Motor neuron (in vitro differentiated cells): Measurements from ENCODE around the gene AFAP1L2. TPM values are rescaled to one million over a fixed set of nuclear protein-coding genes. Genes with fewer than 3 reads are reported as not detected.

Source experiments
- ATAC-seq, 8 experiments: fragments of 200-7000 bp; cut with Tn5 transposase; replicated peaks in 6 of 8; 2 replicates each; pipeline ENCODE4 v1.8.0; 2021; ENCODE audit warnings: mild to moderate bottlenecking in 8 of 8, moderate library complexity in 8 of 8
- H3K27ac ChIP-seq, 2 donors: fragments of 250-450 bp; sonication (Bioruptor Pico); 2 replicates each; pipeline ENCODE4 v1.9.0; 2021; ENCODE audit warnings: antibody characterized with exemption in 2 of 2, mild to moderate bottlenecking in 2 of 2, moderate library complexity in 1 of 2
- H3K4me1 ChIP-seq, 2 donors: fragments of 250-450 bp; sonication (Bioruptor Pico); replicated peaks in 1 of 2; 2 replicates each; pipeline ENCODE4 v1.6.1; 2021; ENCODE audit warnings: antibody characterized with exemption in 2 of 2, mild to moderate bottlenecking in 2 of 2, moderate library complexity in 1 of 2
- H3K4me3 ChIP-seq, 5 donors: fragments of 250-450 bp; sonication (Bioruptor Pico); 2 replicates each; pipeline ENCODE4 v1.9.0; 2021; ENCODE audit warnings: antibody characterized with exemption in 5 of 5, mild to moderate bottlenecking in 5 of 5, moderate library complexity in 4 of 5
- WGBS, 10 experiments: fragments of 450-650 bp; shearing (Covaris generic); methylation state at CpG; one replicate each; pipeline ENCODE4 v1.0.0; 2022; 5-methylcytosine and 5-hydroxymethylcytosine counted together
- in situ Hi-C, 9 experiments: fragments of 400-800 bp; cut with MboI; loops; one replicate each; pipeline ENCODE4 v1.15.0; 2021; ENCODE audit warnings: low sequenced_read_pairs in 9 of 9, low pct_unique_long_range_greater_than_20kb in 2 of 9; ENCODE audit not compliant: unreplicated experiment in 9 of 9
- total RNA-seq, 8 experiments: library from RNA; unstranded; fragments of 300-600 nt; gene quantifications; 2 replicates each; pipeline versions ENCODE4 v1.2.3 to v1.2.4, GENCODE V29; 2022

Gene AFAP1L2
- total RNA-seq, 8 experiments from 2014 or later, result 3.6 to 111 (median 16.4) TPM

DNA sequence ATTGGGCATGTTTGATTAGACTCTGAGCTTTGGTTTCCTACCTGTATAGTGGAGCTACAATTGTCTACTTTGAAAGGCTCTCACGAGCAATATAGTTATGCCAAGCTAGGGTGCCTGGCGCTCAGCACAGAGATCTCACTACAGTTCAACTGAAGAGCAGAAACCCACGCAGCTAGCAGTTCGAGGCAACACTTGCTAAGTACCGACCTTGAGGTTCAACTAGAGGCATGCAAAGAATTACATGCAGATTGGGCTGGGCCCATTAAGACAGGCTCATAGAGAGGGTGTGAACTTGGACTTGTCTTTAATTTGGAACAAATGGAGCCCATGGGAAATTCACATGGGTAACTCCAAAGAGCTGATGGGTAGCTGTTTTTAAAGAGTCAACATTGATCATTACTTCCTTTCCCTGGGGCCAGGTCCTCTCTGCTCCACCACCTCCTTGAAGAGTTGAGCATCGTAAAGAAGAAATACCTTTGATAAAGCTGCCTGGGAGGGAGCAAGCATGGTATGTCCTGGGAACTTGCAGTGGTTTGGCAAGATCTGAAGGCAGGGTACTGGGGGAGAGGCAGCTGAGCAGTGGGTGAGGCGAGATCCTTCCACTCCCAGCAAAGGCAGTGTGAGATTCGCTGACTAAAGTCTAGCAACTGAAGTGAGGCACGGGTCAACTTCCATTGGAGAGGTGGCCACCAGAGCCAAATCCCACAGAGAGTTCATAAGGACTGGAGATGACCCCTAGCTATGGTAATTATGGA, 25.5 kb upstream of the AFAP1L2 start:
- Histone ChIP-seq H3K4me1 (peaks cover 0 to 8% of the 10 kb centered on the region in 2 donors), H3K27ac (no peak overlapping the region), H3K4me3 (no peak overlapping the region)
- ATAC-seq, result no peak
- in situ Hi-C loops, result no loop called here
- 63 to 100% (median 99%) methylated on average over 1 to 8 of the region's 9 CpGs; no CpG with 5 or more reads in 4 of the 10 experiments for WGBS, 10 experiments

DNA sequence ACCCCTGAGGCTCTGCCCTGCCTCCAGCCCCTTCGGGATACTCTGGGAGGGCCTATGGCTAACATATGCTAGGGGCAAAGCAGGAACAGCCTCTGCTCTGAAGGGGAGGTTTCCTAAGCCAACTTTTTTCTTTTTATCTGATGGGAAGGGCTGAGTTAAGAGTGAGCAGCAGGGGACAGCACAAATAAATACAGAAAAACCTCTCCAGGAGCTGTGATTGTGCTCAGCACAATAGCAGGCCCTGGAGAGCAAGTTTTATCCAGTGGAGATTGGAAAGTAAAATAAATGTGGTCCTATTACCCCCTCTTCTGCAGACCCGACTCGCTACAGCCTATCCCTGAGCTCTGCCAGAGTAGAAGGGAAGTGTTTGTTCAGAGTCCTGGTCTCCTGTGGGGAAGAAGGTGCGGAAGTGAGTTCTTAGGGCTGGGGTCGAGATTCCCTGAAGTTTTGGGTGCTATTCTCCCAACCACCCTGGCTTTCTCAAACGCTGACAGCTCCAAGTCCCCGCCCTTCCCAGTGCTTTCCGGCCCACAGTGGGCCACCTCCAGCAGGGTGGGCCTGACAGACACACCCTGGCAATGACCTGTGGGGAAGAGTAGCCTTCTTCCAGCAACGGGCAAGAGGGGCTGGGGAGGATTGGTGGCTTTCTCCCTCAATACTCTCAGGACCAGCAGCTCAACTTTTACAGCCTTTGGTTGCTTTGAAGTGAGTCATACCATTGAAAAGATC, 23.0 kb upstream of the AFAP1L2 start:
- in situ Hi-C loops, result no loop called here
- peak in 6 of 8 experiments; percentile 37 to 95 (median 80) for ATAC-seq
- 40 to 100% (median 80%) methylated on average over 1 to 4 of the region's 9 CpGs; no CpG with 5 or more reads in 1 of the 10 experiments for WGBS, 10 experiments
- Histone ChIP-seq H3K27ac (no peak overlapping the region), H3K4me1 (peaks cover 0 to 8% of the 10 kb centered on the region in 2 donors), H3K4me3 (no peak overlapping the region)

DNA sequence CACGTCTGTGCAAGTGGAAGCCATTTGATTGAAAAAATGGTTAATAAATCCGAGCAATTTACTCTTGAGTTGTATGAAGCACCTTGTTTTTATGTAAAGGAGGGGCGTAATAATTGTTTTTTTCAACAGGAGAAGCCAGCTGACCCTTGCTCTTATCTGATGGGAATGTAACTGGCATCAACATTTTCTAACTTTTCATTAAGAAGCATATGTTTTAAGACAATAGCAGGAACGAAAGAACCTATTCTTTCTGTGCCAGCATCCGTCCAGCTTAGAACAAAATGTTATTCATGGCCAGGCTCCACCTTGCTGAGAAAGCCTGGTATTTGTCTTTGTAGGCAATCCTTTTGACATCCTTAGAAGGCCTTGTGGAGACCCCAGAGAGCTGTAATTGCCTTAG, 22.2 kb upstream of the AFAP1L2 start:
- 0 to 83% (median 67%) methylated on average over 1 to 5 of the region's 5 CpGs; no CpG with 5 or more reads in 2 of the 10 experiments for WGBS, 10 experiments
- H3K4me3 ChIP-seq, result no peak overlapping the region
- in situ Hi-C loops, result no loop called here
- H3K27ac ChIP-seq, result no peak overlapping the region
- peaks cover 0 to 8% of the 10 kb centered on the region in 2 donors for H3K4me1 ChIP-seq
- no peak for ATAC-seq

DNA sequence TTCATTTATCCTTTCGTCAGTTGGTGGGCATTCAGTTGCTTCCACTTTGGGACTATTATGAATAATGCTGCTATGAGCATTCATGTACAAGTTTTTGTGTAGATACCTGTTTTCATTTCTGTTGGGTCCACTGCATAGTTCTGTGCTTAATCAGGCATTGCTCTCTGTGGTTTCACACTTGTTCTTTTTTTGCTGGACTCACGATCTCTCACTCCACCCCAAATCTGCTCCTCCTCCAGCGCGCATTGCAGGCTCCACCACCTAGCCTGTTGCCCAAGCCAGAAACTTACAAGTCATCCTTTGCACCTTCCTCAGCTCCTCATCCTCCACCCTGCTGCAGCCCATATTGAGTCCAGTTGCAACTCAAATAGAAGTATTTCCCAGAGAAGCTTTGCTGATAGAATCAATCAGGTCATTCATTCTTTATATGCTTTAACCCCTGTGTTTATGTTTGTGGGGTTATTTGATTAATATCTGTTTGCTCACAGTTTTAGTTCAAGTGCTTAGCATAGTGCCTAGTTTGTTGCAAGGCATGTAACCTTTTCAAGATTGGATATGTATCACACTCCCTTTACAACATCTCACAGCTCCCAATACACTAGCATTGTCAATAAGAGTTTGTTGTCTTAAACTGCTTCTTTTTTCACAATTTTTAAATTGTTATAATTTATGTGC, 16.6 kb upstream of the AFAP1L2 start:
- in situ Hi-C loops, result loop anchor here in 2 of 9 experiments (25.0 kb wide), 1 partner anchor 109 kb away; no protein-coding TSS in a partner anchor
- 40 to 100% (median 80%) methylated on average over 1 to 4 of the region's 4 CpGs; no CpG with 5 or more reads in 1 of the 10 experiments for WGBS, 10 experiments
- no peaks in the 10 kb centered on the region for H3K4me1 ChIP-seq
- no peak overlapping the region for H3K4me3 ChIP-seq
- H3K27ac ChIP-seq, result no peak overlapping the region
- peak in 1 of 8 experiments; percentile 25 for ATAC-seq

DNA sequence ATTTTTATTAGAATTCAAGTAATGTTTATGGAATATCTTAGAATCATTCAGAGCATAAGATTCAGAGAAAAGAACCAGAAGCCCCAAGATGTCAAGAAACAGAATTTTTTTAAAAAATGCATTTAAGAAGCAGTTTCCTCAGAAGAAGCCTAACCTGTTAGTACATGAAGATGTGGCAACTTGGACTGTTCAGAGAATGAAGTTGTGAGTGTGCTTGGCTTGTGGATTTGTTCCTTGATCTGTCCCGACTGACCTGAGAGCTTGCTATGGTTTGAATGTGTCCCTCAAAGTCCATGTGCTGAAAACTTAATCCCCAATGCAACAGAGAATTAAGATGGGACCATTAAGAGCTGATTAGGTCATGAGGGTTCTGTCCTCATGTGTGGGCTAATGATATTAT, 13.8 kb upstream of the AFAP1L2 start:
- WGBS, 10 experiments, result 60 to 80% (median 64%) methylated on average over 1 of the region's 1 CpG; no CpG with 5 or more reads in 5 of the 10 experiments
- Histone ChIP-seq H3K4me3 (no peak overlapping the region), H3K4me1 (no peaks in the 10 kb centered on the region), H3K27ac (no peak overlapping the region)
- no peak for ATAC-seq
- in situ Hi-C loops, result loop anchor here in 2 of 9 experiments (25.0 kb wide), 1 partner anchor 106 kb away; no protein-coding TSS in a partner anchor

- Histone ChIP-seq H3K4me1 (no peaks in the 10 kb centered on the region), H3K27ac (no peak overlapping the region), H3K4me3 (no peak overlapping the region)
- no peak for ATAC-seq
- 26 to 100% (median 75%) methylated on average over 1 to 8 of the region's 9 CpGs; no CpG with 5 or more reads in 1 of the 10 experiments for WGBS, 10 experiments
- in situ Hi-C loops, result loop anchor here in 2 of 9 experiments (25.0 kb wide), 1 partner anchor 101 kb away; no protein-coding TSS in a partner anchor
Measured at GRCh38 chr10:114412907-114413797, 8.8 kb upstream of the AFAP1L2 start.

- no peak overlapping the region for H3K27ac ChIP-seq
- ATAC-seq, result no peak
- no peak overlapping the region for H3K4me3 ChIP-seq
- whole genome bisulfite sequencing, 10 experiments, result 20 to 100% (median 63%) methylated on average over 1 to 5 of the region's 5 CpGs; no CpG with 5 or more reads in 1 of the 10 experiments
- in situ Hi-C loops, result loop anchor here in 2 of 9 experiments (25.0 kb wide), 1 partner anchor 97 kb away; no protein-coding TSS in a partner anchor
- H3K4me1 ChIP-seq, result no peaks in the 10 kb centered on the region
Measured at GRCh38 chr10:114408968-114409444, 4.7 kb upstream of the AFAP1L2 start.

DNA sequence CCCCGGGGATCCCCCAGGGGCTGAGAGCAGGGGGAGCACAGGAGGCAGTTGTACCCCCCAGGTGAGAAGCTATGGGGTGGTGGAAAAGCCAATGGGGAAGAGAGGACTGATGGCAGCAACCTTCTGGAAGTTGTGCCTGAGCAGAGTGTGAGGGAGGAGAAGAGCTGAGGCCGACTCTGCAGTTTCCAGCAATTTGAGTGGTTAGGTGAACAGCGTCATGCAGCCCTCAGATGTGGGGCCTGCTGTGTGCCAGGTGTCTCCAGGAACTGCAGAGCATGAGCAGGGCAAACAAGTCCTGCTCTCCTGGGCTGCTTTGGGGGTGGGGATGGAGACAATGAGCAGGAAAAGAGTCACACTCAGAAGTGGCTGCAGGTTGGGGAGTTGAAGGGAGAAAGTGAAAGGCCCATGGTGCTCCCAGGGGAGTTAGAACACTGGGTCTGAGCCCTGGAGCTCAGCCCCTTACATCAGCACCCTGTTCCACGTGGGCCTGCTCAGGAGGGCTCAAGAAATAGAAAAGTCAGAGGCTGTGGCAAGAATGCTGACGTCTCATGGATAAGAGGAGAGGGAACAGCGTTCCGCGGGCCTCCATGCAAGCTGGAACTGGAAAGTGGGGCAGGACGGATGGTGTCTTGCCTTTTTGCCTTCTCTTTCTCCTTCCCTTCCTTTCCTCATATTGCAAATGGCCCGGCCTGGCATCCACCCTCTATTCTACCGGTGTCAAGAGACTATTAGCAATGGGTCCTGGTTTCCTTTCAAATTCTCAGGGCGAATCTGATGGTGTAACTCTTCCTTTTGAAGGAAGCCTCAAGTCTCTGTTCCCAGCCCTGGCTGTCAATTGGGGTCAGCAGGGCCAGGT, 4.0 kb upstream of the AFAP1L2 start:
- peaks cover 0 to 4% of the 10 kb centered on the region in 2 donors for H3K4me1 ChIP-seq
- 45 to 100% (median 74%) methylated on average over 1 to 7 of the region's 12 CpGs; no CpG with 5 or more reads in 3 of the 10 experiments for WGBS, 10 experiments
- H3K27ac ChIP-seq, result no peak overlapping the region
- in situ Hi-C loops, result loop anchor here in 2 of 9 experiments (25.0 kb wide), 1 partner anchor 96 kb away; no protein-coding TSS in a partner anchor
- no peak for ATAC-seq
- H3K4me3 ChIP-seq, result no peak overlapping the region

- WGBS, 10 experiments, result 29 to 100% (median 79%) methylated on average over 1 of the region's 1 CpG; no CpG with 5 or more reads in 2 of the 10 experiments
- Histone ChIP-seq H3K4me3 (no peak overlapping the region), H3K4me1 (peaks cover 0 to 11% of the 10 kb centered on the region in 2 donors), H3K27ac (no peak overlapping the region)
- in situ Hi-C loops, result loop anchor here in 2 of 9 experiments (25.0 kb wide), 1 partner anchor 94 kb away; no protein-coding TSS in a partner anchor
- no peak for ATAC-seq
Measured at GRCh38 chr10:114406455-114406854, 2.2 kb upstream of the AFAP1L2 start.

DNA sequence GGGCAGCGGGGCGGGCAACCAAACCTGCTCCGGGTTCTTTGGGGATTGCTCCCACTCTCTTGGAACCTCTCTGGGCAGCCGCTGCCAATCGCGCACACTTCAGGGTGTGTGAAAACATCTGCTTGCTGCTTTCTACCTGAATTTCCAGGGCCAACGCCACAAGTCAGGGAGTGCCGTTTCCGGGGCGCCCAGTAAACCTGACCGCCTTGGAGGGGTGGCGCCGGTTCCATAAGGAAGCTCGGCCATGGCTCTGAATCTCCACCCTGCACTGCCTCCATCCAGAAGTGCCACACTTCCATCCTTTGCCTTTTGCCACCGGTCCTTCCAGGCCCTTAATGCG, 679 bp upstream of the AFAP1L2 start:
- WGBS, 10 experiments, result 0 to 75% (median 60%) methylated on average over 1 to 12 of the region's 16 CpGs; no CpG with 5 or more reads in 3 of the 10 experiments
- Histone ChIP-seq H3K27ac (no peak overlapping the region), H3K4me3 (no peak overlapping the region), H3K4me1 (peaks cover 0 to 11% of the 10 kb centered on the region in 2 donors)
- in situ Hi-C loops, result loop anchor here in 2 of 9 experiments (25.0 kb wide), 1 partner anchor 93 kb away; no protein-coding TSS in a partner anchor
- ATAC-seq, result peak in 1 of 8 experiments; percentile 5
